Stimulated activated naive CD4-positive, alpha-beta T cell (primary cell): Measurements from ENCODE around the gene JCAD.
"Not testable (repeated sequence)": the region's sequence is repeated elsewhere in the genome, so short reads cannot be mapped to it uniquely, and the experiment has no call there.

Experiments used
- DNase-seq, 6 experiments: peaks; one replicate each; lab custom pipeline; 2025; lab: John Stamatoyannopoulos, UW

JCAD gene

GRCh38 chr10:29982997-29983648 is 76.3 kb downstream of the JCAD start:
- no peak for DNase-seq

GRCh38 chr10:29981510-29981909 is 77.9 kb downstream of the JCAD start:
- DNase-seq = no peak

DNA sequence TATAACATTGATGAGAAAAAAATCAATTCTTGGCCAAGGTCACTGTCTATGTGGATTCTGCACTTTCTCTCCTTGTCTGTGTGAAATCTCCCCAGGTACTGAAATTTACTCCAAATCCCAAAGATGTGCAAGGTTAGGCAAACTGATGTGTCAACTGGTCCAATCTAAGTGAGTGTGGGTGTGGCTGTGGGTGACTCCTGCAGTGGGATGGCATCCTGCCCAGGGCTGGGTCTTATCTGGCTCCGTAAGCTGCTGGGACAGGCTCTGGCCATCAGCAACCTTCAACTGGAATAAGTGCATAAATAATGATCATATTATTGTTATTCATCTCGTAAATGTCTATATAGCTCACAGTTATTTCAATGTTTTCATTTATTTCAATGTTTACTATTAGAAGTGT is 79.3 kb downstream of the JCAD start:
- no peak for DNase-seq

DNA sequence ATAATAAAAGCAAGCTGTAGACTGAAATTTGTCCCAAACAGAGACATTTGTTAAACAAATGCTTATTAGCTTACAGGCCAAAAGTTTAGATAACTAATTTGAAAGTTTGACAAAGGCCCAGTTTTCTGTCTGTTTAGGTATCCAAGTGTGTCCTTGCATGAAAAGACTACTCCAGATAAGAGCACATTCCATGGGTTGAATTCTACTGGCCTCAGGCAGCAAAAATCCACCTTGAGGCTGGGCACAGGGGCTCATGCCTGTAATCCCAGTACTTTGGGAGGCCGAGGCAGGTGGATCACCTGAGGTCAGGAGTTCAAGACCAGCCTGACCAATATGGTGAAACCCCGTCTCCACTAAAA is 80.0 kb downstream of the JCAD start:
- DNase-seq = not testable (repeated sequence)

DNA sequence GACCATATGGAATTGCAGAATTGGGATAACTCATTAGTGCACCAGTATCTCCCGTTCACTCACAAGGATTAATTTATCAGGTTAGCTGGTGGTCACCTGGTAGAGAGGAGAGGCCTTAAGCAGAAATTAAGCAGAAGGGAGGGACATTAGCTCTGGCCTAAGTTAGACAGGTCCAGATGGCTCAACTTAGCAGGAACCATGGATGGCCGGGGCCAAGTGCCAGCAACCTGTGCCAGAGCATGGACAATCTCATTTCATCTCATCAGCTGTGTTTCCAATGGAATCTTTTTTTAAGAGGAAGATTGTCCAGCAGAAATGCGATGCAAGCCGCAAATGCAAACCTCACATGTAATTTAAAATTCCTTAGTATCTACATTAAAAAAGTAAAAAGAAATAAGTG is 82.2 kb downstream of the JCAD start:
- DNase-seq = no peak

DNA sequence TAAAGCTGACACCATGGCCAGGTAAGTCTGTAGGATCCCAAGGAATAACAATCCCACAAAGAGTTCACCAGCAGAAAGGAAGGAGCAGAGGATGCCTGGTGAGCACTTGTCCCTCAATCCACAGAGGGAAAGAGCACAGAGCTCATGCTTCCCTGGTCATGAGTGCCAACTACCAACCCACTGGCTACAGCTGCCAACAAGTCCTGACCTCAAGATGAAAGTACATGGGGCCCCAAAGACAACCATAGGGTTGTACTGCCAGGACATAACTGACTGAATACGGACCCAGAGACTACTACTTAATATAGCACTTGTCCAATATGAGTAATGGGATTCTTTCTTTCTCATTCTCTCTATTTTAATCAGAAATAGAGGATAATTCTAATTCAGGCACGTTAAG is 83.3 kb downstream of the JCAD start:
- no peak for DNase-seq

GRCh38 chr10:29974773-29975172 is 84.6 kb downstream of the JCAD start:
- no peak for DNase-seq

DNA sequence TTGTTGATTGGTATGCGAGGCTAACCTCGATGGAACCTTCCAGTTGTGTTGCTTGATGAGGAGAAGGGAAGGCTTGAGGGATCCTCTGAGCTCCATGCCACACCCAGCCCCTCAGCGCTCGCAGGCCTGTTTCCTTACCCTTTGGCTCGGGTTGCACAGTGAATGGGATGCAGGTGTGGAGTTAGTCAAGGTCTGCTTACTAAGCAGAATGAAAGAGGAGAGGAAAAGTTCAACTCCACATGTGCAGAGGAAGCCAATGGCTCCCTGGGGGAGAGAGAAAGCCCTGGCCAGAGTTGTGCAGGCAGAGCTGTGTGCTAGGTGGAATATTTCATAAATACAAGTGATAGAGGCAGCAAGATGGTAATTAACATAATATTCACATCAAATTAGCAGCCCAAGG is 85.5 kb downstream of the JCAD start:
- DNase-seq = no peak

- DNase-seq = no peak
Measured at GRCh38 chr10:29970576-29970975, 88.8 kb downstream of the JCAD start.

- DNase-seq = no peak
Measured at GRCh38 chr10:29970012-29970396, 89.4 kb downstream of the JCAD start.

- no peak for DNase-seq
Measured at GRCh38 chr10:29969255-29970011, 90.0 kb downstream of the JCAD start.

DNA sequence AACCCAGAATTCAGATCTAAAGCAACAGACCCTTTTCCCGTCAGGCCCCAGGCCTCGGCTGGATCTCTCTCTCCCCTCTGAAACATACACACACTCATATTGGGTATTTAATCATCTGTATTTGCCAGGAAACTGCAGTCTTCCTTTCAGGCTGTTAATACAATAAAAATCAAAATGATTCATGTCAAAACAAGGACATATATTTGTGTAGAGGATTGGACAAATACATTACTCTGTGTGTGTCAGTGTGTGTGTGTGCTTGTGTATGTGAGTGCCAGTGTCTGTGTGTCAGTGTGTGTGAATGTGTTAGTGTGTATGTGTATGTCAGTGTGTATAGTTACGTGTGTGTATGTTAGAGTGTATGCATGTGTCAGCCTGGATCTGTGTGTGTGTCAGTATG is 90.8 kb downstream of the JCAD start:
- no peak for DNase-seq

- no peak for DNase-seq
Measured at GRCh38 chr10:29966269-29966668, 93.1 kb downstream of the JCAD start.
